Fibroblast of lung (primary cell): ENCODE data around the gene ARMH2. TPM values are rescaled to one million over a fixed set of nuclear protein-coding genes. Genes with fewer than 3 reads are reported as not detected.

ENCODE experiments used
- DNase-seq, 2 donors: peaks; one replicate each; pipeline versions ENCODE4 v3.0.0 to v3.0.0-alpha.2; 2010; ENCODE audit warnings: low read depth in 2 of 2
- H2AFZ ChIP-seq: 2 replicates; pipeline ENCODE4 v1.5.1; 2012; ENCODE audit warnings: low read length, control low read depth, inconsistent platforms
- H3K27ac ChIP-seq: 2 replicates; pipeline ENCODE4 v1.5.1; 2011; ENCODE audit warnings: low read length, control low read depth; ENCODE audit not compliant: insufficient read depth
- H3K27me3 ChIP-seq: 2 replicates; pipeline ENCODE4 v1.5.1; 2011; ENCODE audit warnings: mild to moderate bottlenecking, low read length; ENCODE audit not compliant: control insufficient read depth, insufficient read depth
- H3K36me3 ChIP-seq: 2 replicates; pipeline ENCODE4 v1.5.1; 2011; ENCODE audit warnings: low read length; ENCODE audit not compliant: control insufficient read depth, insufficient read depth
- H3K4me1 ChIP-seq: 2 replicates; pipeline ENCODE4 v1.5.1; 2011; ENCODE audit warnings: low read length; ENCODE audit not compliant: control insufficient read depth, insufficient read depth; ENCODE audit errors: extremely low read depth
- H3K4me2 ChIP-seq: 2 replicates; pipeline ENCODE4 v1.5.1; 2011; ENCODE audit warnings: low read length, control low read depth; ENCODE audit not compliant: insufficient read depth; ENCODE audit errors: extremely low read depth
- H3K4me3 ChIP-seq, 4 experiments: fragments of 200-600 bp in 1 of 4; sonication (generic) in 1 of 4; replicated peaks in 1 of 4; 2 replicates each; pipeline ENCODE4 v1.5.1; 2011 to 2016; ENCODE audit warnings: low read length in 4 of 4, low read depth in 3 of 4, mild to moderate bottlenecking in 3 of 4, control low read depth in 2 of 4, inconsistent platforms in 1 of 4, mixed read lengths in 1 of 4; ENCODE audit not compliant: insufficient read depth in 1 of 4; ENCODE audit errors: control extremely low read depth in 1 of 4
- H3K79me2 ChIP-seq: 2 replicates; pipeline ENCODE4 v1.5.1; 2012; ENCODE audit warnings: mild to moderate bottlenecking, low read length, inconsistent platforms; ENCODE audit not compliant: control insufficient read depth, insufficient read depth
- H3K9ac ChIP-seq: 2 replicates; pipeline ENCODE4 v1.5.1; 2011; ENCODE audit warnings: mild to moderate bottlenecking, low read length, control low read depth; ENCODE audit not compliant: insufficient read depth
- H3K9me3 ChIP-seq: 2 replicates; pipeline ENCODE4 v1.5.1; 2012; ENCODE audit warnings: low read depth, low read length; ENCODE audit not compliant: control insufficient read depth, insufficient read depth
- H4K20me1 ChIP-seq: 2 replicates; pipeline ENCODE4 v1.5.1; 2011; ENCODE audit warnings: low read length; ENCODE audit not compliant: control insufficient read depth, insufficient read depth; ENCODE audit errors: extremely low read depth
- CTCF ChIP-seq, 2 donors: IDR thresholded peaks in 1 of 2; conservative IDR thresholded peaks in 1 of 2; 1 replicate in 1 of 2; 2 replicates in 1 of 2; pipeline ENCODE4 v1.5.1; 2011 to 2012; ENCODE audit warnings: low read length in 2 of 2, control low read depth in 1 of 2, inconsistent platforms in 1 of 2, low read depth in 1 of 2, mild to moderate bottlenecking in 1 of 2
- EZH2 ChIP-seq: IDR thresholded peaks from 2 replicates; pipeline ENCODE4 v1.5.1; 2012; ENCODE audit warnings: low read length, control low read depth, mild to moderate bottlenecking; ENCODE audit errors: missing control alignments
- polyA plus RNA-seq, 2 donors: library from polyadenylated mRNA; depleted of rRNA in 1 of 2; stranded (reverse) in 1 of 2; unstranded in 1 of 2; fragments of >200 nt; gene quantifications; 2 replicates each; pipeline ENCODE4 v1.2.1, GENCODE V29; 2011 to 2012; ENCODE audit warnings: missing spikeins in 1 of 2
- total RNA-seq: library from RNA; depleted of rRNA; stranded (reverse); fragments of >200 nt; gene quantifications from 2 replicates; pipeline ENCODE4 v1.2.1, GENCODE V29; 2014

ARMH2 gene
- total and polyA plus RNA-seq, 2 donors (not counting 1 experiment from before 2014, with no cell fraction given), result not detected

GRCh38 chr6:24763578-24763977 is 35.1 kb downstream of the ARMH2 start:
- H3K4me1 ChIP-seq, result no peaks in the 10 kb centered on the region
- no peaks in the 10 kb centered on the region for H3K79me2 ChIP-seq
- TF ChIP-seq CTCF (conservative IDR thresholded peaks at IDR 0.05 in 1 of 2, IDR thresholded peaks at IDR 0.05 in 1 of 2; ENCODE audit: low read depth in 1 of 2, low read length in 2 of 2) (no peak), EZH2 (no peak)
- H3K27ac ChIP-seq, result no peak overlapping the region
- no peaks in the 10 kb centered on the region for H3K9me3 ChIP-seq
- no peak overlapping the region for H3K4me2 ChIP-seq
- no peaks in the 10 kb centered on the region for H3K27me3 ChIP-seq
- no peak for DNase-seq
- H4K20me1 ChIP-seq, result no peaks in the 10 kb centered on the region
- H3K36me3 ChIP-seq, result no peaks in the 10 kb centered on the region
- no peak overlapping the region for H3K4me3 ChIP-seq
- no peak overlapping the region for H2AFZ ChIP-seq
- no peak overlapping the region for H3K9ac ChIP-seq

GRCh38 chr6:24761851-24762250 is 36.9 kb downstream of the ARMH2 start:
- Histone ChIP-seq H4K20me1 (no peaks in the 10 kb centered on the region), H3K27ac (no peak overlapping the region), H2AFZ (no peak overlapping the region), H3K9ac (no peak overlapping the region), H3K27me3 (no peaks in the 10 kb centered on the region), H3K4me1 (no peaks in the 10 kb centered on the region), H3K4me2 (no peak overlapping the region), H3K4me3 (no peak overlapping the region), H3K9me3 (no peaks in the 10 kb centered on the region), H3K36me3 (no peaks in the 10 kb centered on the region), H3K79me2 (no peaks in the 10 kb centered on the region)
- DNase-seq, result no peak
- TF ChIP-seq EZH2, result no peak
- no peak for TF ChIP-seq CTCF (conservative IDR thresholded peaks at IDR 0.05 in 1 of 2, IDR thresholded peaks at IDR 0.05 in 1 of 2; ENCODE audit: low read depth in 1 of 2, low read length in 2 of 2)

GRCh38 chr6:24761193-24761835 is 37.4 kb downstream of the ARMH2 start:
- Histone ChIP-seq H3K4me1 (no peaks in the 10 kb centered on the region), H3K27me3 (no peaks in the 10 kb centered on the region), H3K79me2 (no peaks in the 10 kb centered on the region), H3K36me3 (no peaks in the 10 kb centered on the region), H3K27ac (no peak overlapping the region), H4K20me1 (no peaks in the 10 kb centered on the region), H3K4me3 (no peak overlapping the region), H2AFZ (no peak overlapping the region), H3K4me2 (no peak overlapping the region), H3K9me3 (no peaks in the 10 kb centered on the region), H3K9ac (no peak overlapping the region)
- DNase-seq, result no peak
- no peak for TF ChIP-seq EZH2
- no peak for TF ChIP-seq CTCF (conservative IDR thresholded peaks at IDR 0.05 in 1 of 2, IDR thresholded peaks at IDR 0.05 in 1 of 2; ENCODE audit: low read depth in 1 of 2, low read length in 2 of 2)
